Mesodermal cell (in vitro differentiated cells): ENCODE data around the gene PARP2.
"Not testable (repeated sequence)": the region's sequence is repeated elsewhere in the genome, so short reads cannot be mapped to it uniquely, and the experiment has no call there.

Experiments
- H3K27ac ChIP-seq: 2 replicates; pipeline ENCODE4 v1.7.0; 2013; ENCODE audit warnings: mild to moderate bottlenecking, low read depth, low read length, moderate library complexity; ENCODE audit not compliant: severe bottlenecking
- H3K36me3 ChIP-seq: 2 replicates; pipeline ENCODE4 v1.7.1; 2013; ENCODE audit warnings: mild to moderate bottlenecking, low read length, moderate library complexity; ENCODE audit not compliant: control insufficient read depth, insufficient read depth
- H3K4me1 ChIP-seq: one replicate; pipeline ENCODE4 v1.7.1; 2013; ENCODE audit warnings: mild to moderate bottlenecking, low read length; ENCODE audit not compliant: insufficient read depth, control insufficient read depth, poor library complexity, severe bottlenecking
- H3K4me3 ChIP-seq: 2 replicates; pipeline ENCODE4 v1.7.0; 2013; ENCODE audit warnings: low read length, control low read depth, mild to moderate bottlenecking; ENCODE audit not compliant: insufficient read depth, poor library complexity, severe bottlenecking; ENCODE audit errors: extremely low read depth
- H3K9me3 ChIP-seq: 2 replicates; pipeline ENCODE4 v1.7.1; 2013; ENCODE audit warnings: mild to moderate bottlenecking, low read length, moderate library complexity; ENCODE audit not compliant: control insufficient read depth
- WGBS, 2 experiments: methylation state at CpG; one replicate each; pipeline ENCODE4 v1.1.5; 2013; ENCODE audit warnings: missing lambda C conversion rate in 2 of 2; ENCODE audit not compliant: insufficient coverage in 2 of 2; 5-methylcytosine and 5-hydroxymethylcytosine counted together

Gene PARP2

GRCh38 chr14:20346713-20347112 lies 3.3 kb downstream of the PARP2 start:
- H3K4me1 ChIP-seq: peaks cover 3% of the 10 kb centered on the region
- no peak overlapping the region for H3K4me3 ChIP-seq
- 89% methylated on average over 1 of the region's 1 CpG; no CpG with 5 or more reads in 1 of the 2 experiments for WGBS, 2 experiments
- H3K36me3 ChIP-seq: peaks cover 65% of the 10 kb centered on the region
- H3K27ac ChIP-seq: no peak overlapping the region
- H3K9me3 ChIP-seq: no peaks in the 10 kb centered on the region

- no peak overlapping the region for H3K27ac ChIP-seq
- peaks cover 73% of the 10 kb centered on the region for H3K36me3 ChIP-seq
- WGBS, 2 experiments: 100% methylated on average over 1 of the region's 3 CpGs
- no peaks in the 10 kb centered on the region for H3K9me3 ChIP-seq
- H3K4me1 ChIP-seq: peaks cover 3% of the 10 kb centered on the region
- H3K4me3 ChIP-seq: no peak overlapping the region
These were observed 4.3 kb downstream of the PARP2 start for GRCh38 chr14:20347747-20348146.

GRCh38 chr14:20350282-20350681 lies 6.8 kb downstream of the PARP2 start:
- Histone ChIP-seq H3K4me1 (no peaks in the 10 kb centered on the region), H3K27ac (no peak overlapping the region), H3K4me3 (no peak overlapping the region), H3K9me3 (no peaks in the 10 kb centered on the region), H3K36me3 (peaks cover 93% of the 10 kb centered on the region)
- 88 to 100% methylated on average over 1 of the region's 2 CpGs for WGBS, 2 experiments

- Histone ChIP-seq H3K4me1 (no peaks in the 10 kb centered on the region), H3K36me3 (peaks cover 92% of the 10 kb centered on the region), H3K27ac (no peak overlapping the region)
These were observed 7.4 kb downstream of the PARP2 start for GRCh38 chr14:20350860-20351259.

GRCh38 chr14:20356422-20356821 lies 13.0 kb downstream of the PARP2 start:
- H3K27ac ChIP-seq: no peak overlapping the region
- WGBS, 2 experiments: 90 to 92% methylated on average over 2 to 3 of the region's 3 CpGs
- no peaks in the 10 kb centered on the region for H3K9me3 ChIP-seq
- H3K36me3 ChIP-seq: peaks cover 91% of the 10 kb centered on the region
- H3K4me1 ChIP-seq: no peaks in the 10 kb centered on the region
- H3K4me3 ChIP-seq: no peak overlapping the region

More at GRCh38 chr14:20350860-20351259, 7.4 kb downstream of the PARP2 start:
- Histone ChIP-seq H3K4me3 (no peak overlapping the region), H3K9me3 (no peaks in the 10 kb centered on the region)

- WGBS, 2 experiments: 90 to 100% methylated on average over 2 of the region's 3 CpGs
- H3K9me3 ChIP-seq, H3K27ac ChIP-seq, H3K4me3 ChIP-seq, H3K4me1 ChIP-seq: not testable (repeated sequence)
- H3K36me3 ChIP-seq: peaks cover 78% of the 10 kb centered on the region
These were observed 15.0 kb downstream of the PARP2 start for GRCh38 chr14:20358474-20358873.

- no peak overlapping the region for H3K4me3 ChIP-seq
- no peak overlapping the region for H3K27ac ChIP-seq
- H3K36me3 ChIP-seq: peaks cover 67% of the 10 kb centered on the region
- H3K9me3 ChIP-seq: no peaks in the 10 kb centered on the region
- H3K4me1 ChIP-seq: no peaks in the 10 kb centered on the region
These were observed 22.5 kb downstream of the PARP2 start for GRCh38 chr14:20365928-20366327.

GRCh38 chr14:20372796-20373195 lies 29.4 kb downstream of the PARP2 start:
- Histone ChIP-seq H3K4me3 (no peak overlapping the region), H3K4me1 (no peaks in the 10 kb centered on the region), H3K9me3 (no peaks in the 10 kb centered on the region), H3K27ac (no peak overlapping the region), H3K36me3 (peaks cover 90% of the 10 kb centered on the region)
- 94 to 97% methylated on average over 5 of the region's 5 CpGs for WGBS, 2 experiments

GRCh38 chr14:20375471-20375870 lies 32.0 kb downstream of the PARP2 start:
- no peaks in the 10 kb centered on the region for H3K9me3 ChIP-seq
- 84 to 93% methylated on average over 1 to 3 of the region's 3 CpGs for WGBS, 2 experiments
- H3K27ac ChIP-seq: no peak overlapping the region
- no peak overlapping the region for H3K4me3 ChIP-seq
- H3K36me3 ChIP-seq: peaks cover 94% of the 10 kb centered on the region
- H3K4me1 ChIP-seq: no peaks in the 10 kb centered on the region

- Histone ChIP-seq H3K9me3 (no peaks in the 10 kb centered on the region), H3K36me3 (peaks cover 94% of the 10 kb centered on the region), H3K4me1 (no peaks in the 10 kb centered on the region), H3K27ac (no peak overlapping the region), H3K4me3 (no peak overlapping the region)
- WGBS, 2 experiments: 95 to 98% methylated on average over 12 of the region's 12 CpGs
These were observed 32.7 kb downstream of the PARP2 start for GRCh38 chr14:20376071-20376588.

GRCh38 chr14:20377171-20377570 lies 33.7 kb downstream of the PARP2 start:
- H3K4me3 ChIP-seq: no peak overlapping the region
- no peaks in the 10 kb centered on the region for H3K4me1 ChIP-seq
- H3K27ac ChIP-seq: no peak overlapping the region
- no CpG with 5 or more reads among the region's 2 CpGs for WGBS, 2 experiments
- H3K36me3 ChIP-seq: peaks cover 94% of the 10 kb centered on the region
- no peaks in the 10 kb centered on the region for H3K9me3 ChIP-seq
